Esophagus muscularis mucosa (tissue), 4 donors: ENCODE data around the gene OLIG3.

ENCODE experiments used
- EP300 ChIP-seq: sonication (generic); formaldehyde crosslinking; IDR thresholded peaks from one replicate; pipeline ENCODE4 v1.6.1; 2017; ENCODE audit warnings: antibody characterized with exemption
- POLR2A ChIP-seq: fragments of 450-650 bp; IDR thresholded peaks from one replicate; pipeline ENCODE4 v1.6.1; 2017; ENCODE audit warnings: antibody characterized with exemption, moderate library complexity, mild to moderate bottlenecking, low read depth
- TF ChIP-seq, protein P1 (sequence below), 3 experiments: fragments of 200-600 bp in 2 of 3; fragments of 450-650 bp in 1 of 3; sonication (generic) in 2 of 3; IDR thresholded peaks; one replicate each; pipeline ENCODE4 v1.5.1; 2017 to 2019; ENCODE audit warnings: antibody characterized with exemption in 3 of 3, mild to moderate bottlenecking in 2 of 3, moderate library complexity in 1 of 3

DNA sequence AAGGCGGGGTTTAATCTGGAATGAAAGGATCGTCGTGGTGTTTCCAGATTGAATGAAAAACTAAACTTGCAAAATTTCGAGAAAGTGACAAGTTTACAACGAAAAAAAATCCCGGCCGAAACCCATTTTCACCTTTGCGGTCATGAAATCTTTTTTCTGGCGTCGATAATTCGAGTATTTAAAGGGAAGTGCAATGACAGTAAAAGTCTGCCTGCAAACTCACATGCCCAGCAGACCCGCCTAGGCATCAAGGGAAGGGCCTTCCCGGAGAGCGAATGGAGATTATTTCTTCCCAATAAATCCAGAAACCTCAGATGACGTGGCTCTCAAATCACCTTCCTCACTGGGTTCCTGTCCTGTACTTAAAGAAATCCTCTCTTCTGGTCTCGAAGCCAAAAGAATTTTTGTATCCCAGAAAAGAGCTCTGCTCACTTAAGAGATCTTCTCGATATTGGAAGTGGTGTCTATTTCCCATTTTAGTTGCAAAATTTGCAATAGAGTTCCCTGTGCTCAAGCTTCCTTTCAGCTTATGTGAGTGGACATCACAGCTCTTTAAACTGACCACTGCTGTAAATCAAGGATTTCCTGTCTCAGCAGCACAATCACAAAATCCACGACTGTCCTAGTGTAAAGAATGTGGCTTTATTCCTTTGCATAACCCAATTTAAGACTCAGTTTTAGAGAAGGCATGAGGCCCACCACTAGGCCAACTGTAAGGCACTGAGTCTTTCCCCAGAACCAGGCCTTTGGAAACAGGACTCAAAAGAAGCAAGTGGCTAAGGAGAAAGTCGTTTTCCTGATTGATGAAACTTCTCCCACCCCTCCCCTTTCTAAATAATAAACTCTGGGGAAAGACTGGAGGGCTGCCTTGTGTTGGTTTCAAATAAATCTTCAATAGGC lies 3.9 kb downstream of the OLIG3 start:
- TF ChIP-seq, protein P1, sequence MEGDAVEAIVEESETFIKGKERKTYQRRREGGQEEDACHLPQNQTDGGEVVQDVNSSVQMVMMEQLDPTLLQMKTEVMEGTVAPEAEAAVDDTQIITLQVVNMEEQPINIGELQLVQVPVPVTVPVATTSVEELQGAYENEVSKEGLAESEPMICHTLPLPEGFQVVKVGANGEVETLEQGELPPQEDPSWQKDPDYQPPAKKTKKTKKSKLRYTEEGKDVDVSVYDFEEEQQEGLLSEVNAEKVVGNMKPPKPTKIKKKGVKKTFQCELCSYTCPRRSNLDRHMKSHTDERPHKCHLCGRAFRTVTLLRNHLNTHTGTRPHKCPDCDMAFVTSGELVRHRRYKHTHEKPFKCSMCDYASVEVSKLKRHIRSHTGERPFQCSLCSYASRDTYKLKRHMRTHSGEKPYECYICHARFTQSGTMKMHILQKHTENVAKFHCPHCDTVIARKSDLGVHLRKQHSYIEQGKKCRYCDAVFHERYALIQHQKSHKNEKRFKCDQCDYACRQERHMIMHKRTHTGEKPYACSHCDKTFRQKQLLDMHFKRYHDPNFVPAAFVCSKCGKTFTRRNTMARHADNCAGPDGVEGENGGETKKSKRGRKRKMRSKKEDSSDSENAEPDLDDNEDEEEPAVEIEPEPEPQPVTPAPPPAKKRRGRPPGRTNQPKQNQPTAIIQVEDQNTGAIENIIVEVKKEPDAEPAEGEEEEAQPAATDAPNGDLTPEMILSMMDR (IDR thresholded peaks at IDR 0.05), result no peak
- TF ChIP-seq POLR2A (no peak), EP300 (no peak)
